Kidney glomerular epithelial cell (primary cell): ENCODE measurements around the gene DLL4.

Experiments used
- DNase-seq: peaks from one replicate; lab custom pipeline; 2025; lab: John Stamatoyannopoulos, UW

DLL4 gene

DNA sequence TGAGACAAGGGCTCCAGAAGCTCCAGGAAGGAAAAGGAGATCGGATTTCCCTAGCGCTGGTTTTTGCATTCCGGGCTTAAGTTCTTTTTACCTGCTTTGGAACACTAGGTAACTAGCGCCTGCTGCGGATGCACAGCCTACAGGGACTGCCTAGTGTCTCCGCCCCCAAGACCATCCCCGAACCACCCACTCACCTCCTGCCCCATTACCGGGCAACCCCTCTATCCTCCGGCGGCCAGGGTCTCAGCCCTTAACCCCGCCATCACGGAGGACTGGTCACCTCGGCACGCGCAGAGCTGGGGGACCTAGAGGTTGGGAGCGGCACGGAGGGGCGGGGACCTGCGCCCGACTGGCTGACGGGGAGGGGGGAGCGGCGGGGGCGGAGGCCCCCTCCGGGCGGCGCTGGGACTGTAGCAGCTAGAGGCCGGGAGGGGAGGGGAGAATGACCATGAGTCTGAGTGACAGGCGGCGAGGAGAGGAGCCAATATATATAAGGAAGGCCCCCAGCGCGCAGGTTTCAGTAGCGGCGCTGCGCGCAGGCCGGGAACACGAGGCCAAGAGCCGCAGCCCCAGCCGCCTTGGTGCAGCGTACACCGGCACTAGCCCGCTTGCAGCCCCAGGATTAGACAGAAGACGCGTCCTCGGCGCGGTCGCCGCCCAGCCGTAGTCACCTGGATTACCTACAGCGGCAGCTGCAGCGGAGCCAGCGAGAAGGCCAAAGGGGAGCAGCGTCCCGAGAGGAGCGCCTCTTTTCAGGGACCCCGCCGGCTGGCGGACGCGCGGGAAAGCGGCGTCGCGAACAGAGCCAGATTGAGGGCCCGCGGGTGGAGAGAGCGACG, at the start of gene DLL4:
Gene DLL4 (plus strand): TSS at position 520 of the 839 bp plus-strand sequence. CDS start 329 bp downstream, outside the sequence.
- no peak for DNase-seq

DNA sequence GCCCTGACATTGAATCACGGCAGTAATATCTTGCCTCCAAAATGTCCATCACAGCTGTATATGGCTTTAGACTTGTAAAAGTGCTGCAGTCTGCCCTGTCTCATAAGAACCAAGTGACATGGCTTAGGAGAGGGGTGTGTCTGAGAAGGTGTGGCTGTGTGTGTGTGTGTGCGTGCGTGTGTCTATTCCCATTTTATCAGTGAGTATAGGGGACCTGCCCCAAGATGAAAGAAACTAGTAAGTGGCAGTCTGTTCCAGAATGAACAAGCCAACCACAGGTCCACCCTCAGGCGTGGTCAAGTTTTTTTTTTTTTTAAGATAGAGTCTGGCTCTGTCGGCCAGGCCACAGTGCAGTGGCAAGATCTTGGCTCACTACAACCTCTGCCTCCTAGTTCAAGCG, 49.5 kb upstream of the DLL4 start:
- no peak for DNase-seq

DNA sequence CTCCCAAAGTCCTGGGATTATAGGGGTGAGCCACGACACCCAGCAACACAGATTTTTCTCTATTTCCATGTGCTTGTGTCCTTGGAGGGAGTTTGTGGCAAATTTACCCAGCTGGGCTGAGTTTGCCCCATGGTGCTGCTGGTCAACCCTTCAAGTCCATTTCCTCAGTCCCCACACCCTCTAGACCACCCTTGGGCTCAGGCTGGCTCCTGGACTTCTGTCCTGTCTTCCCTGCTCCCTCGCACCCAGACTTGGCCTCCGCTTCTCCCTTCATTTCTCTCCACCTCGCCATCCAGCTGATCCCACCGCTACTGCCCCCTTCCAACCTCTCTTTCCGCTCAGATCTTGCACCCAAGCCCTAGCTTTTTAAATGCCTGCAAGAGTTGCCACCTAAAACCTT, 47.8 kb upstream of the DLL4 start:
- DNase-seq = no peak

DNA sequence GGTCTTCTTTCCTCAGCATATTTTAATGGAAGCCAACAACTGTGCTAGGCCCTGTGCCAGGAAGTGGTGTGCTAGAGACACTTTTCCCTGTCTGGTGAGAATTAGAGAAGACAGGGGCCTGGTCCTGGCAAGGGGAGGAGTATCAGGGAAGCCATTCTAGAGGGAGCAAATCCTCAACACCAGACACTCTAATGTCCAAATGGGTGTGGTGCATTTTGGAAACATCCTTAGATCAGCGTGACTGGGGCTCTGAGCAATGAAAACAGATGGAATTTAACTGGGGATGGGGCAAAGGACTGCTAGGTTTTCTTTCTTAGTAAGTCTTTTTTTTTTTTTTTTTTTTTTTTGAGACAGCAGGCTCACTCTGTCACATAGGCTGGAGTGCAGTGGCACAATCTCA, 42.6 kb upstream of the DLL4 start:
- no peak for DNase-seq

DNA sequence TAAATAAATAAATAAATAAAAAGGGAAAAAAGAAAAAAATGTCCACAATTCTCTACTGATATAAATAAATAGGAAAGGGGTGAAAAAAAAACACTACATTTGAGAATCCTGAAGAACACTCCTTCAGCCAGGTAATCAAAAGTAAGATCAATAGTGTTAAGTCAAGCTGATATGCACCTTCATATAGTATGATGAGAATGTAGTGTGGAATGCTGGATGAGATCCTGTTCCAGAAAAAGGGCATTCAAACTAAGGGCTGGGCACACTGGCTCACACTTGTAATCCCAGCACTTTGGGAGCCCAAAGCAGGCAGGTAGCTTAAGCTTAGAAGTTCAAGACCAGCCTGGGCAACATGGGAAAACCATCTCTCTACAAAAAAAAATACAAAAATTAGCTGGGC, 40.0 kb upstream of the DLL4 start:
- no peak for DNase-seq

GRCh38 chr15:40891138-40891537, 38.0 kb upstream of the DLL4 start:
- DNase-seq = no peak

DNA sequence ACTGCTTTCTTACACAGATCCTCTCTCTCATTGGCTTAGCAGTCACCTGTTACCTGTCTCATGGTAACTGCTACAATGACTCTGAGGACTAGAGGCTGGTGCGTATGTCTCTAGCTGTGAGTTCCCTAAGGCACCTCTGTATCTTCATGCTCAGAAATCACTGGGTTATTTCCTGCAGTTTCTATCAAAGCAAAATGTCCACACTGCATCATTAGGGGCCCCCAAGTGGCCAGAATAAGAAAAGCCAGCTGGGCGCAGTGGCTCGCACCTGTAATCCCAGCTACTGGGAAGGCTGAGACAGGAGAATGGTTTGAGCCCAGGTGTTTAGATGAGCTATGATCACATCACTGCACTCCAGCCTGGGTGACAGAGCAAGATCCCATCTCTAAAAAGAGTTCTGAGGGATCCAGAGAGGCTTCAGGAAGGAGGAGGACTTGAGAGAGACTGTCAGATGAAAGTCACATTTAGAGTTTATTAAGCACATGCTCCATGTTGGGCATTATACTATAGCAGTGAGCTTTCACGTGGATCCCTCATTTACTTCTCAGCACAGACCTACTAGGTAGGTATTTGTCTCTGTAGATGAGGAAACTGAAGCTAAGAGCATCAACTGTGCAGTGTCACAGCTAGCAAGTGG, 37.2 kb upstream of the DLL4 start:
- peak; percentile 63 for DNase-seq

DNA sequence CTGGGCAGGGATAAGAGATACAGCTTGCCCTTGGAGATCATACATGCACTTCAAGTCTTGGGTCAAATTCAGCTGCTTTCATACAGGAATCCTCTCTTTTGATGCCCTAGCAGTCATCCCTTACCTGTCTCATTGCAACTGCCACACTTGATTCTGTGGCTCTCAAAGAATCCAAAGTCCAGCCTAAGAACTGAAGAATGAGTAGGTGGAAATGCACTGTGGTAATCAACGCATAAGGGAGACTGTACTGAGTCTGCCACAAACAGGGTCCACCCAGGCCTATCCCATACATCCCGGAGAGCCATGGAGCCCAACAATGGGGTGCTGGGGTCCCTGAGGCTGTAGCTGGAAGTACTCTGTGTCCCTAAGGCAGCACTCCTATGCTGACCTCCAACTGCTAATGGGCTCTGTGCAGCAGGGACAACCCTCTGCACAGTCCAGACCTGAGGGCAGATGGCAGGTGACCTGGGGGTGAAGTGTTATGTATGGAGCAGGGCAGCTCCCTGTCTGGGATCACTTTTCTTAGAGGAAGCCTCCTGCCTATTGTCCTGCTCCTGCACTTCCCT, 36.6 kb upstream of the DLL4 start:
- DNase-seq = no peak

DNA sequence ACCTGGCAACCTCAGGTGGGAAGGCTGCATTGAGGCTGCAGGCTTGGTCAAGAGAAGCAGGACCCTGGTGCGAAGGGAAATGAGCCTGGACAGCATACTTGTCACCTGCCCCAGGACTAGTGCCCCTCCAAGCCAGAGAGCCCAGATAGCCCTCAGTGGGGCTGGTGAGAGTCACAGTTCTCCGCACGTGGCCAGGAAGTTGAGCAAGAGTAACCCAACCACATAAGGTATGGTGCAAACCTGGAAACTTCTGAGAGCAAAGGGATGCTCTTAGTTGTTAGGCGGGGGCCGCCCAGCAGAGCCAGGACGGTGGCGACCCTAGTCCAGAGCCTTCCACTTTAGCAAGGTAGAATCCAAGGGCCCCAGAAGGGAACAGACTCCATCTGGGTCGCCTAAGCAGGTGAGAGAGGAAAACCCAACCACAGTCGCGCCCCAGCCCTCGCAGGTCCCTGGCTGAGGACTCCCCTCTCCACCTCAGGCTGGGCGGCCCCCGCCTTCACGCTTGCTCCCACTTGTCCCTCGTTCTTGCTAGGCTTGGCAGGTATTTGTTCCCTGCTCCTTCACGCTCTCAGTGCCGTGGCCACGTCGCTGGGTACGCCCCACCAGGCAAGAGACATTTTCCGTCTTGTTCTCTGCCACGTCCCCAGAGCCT, 36.0 kb upstream of the DLL4 start:
- no peak for DNase-seq

DNA sequence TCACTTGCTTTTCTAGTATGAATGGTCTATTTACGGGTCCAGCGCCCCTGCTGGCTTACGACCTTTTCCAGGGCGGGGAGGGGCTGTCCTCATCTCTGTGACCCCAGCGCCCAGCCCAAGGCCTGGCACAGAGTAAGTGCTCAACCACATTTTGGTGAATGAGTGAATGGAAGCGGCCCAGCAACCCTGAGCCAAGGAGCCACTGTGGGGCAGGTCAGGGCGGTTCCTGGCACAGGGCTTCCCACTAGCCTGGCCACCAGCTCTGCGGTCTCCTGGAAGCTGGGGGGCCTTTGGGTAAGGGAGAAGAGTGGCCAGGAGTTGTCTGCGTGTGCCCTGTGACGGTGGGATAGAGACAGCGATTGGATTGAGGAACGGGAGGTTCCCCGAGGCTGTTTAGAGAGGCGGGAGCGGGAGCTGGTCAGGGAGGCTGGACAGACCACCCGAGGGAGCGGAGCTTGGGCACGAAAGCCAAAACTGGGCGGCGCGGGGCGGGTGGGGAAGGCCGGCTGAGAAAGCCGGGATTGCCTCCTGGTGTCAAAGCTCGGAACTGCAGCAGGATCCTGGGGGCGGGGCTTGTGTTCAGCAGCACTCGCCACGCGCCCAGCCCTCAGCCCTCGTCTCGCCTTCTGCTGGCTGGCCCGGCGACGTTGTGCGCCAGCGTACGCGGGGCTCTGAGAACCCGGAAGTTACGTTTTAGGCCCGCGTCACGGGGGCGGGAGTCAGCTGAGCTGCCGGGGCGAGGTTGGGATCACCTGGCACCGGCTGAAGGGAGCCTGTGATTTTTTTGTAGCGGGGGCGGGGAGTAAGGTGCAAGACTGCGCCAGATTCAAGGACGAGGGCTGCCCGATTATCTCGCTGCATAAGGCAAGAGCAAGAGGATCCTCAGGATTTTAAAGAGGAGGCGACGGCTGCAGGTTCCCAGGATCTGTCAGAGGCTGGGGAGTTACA, 35.1 kb upstream of the DLL4 start, which contains the start of gene VPS18:
Gene VPS18 (plus strand): TSS at position 718 of the 948 bp plus-strand sequence. CDS start 319 bp downstream, outside the sequence.
- DNase-seq = peak; percentile 98

GRCh38 chr15:40894681-40895448, 34.3 kb upstream of the DLL4 start:
- DNase-seq = peak; percentile 58

DNA sequence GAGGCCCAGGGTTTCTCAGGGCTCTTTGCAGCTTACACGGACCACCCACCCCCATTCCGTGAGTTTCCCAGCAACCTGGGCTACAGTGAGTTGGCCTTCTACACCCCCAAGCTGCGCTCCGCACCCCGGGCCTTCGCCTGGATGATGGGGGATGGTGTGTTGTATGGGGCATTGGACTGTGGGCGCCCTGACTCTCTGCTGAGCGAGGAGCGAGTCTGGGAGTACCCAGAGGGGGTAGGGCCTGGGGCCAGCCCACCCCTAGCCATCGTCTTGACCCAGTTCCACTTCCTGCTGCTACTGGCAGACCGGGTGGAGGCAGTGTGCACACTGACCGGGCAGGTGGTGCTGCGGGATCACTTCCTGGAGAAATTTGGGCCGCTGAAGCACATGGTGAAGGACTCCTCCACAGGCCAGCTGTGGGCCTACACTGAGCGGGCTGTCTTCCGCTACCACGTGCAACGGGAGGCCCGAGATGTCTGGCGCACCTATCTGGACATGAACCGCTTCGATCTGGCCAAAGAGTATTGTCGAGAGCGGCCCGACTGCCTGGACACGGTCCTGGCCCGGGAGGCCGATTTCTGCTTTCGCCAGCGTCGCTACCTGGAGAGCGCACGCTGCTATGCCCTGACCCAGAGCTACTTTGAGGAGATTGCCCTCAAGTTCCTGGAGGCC, 29.5 kb upstream of the DLL4 start:
- no peak for DNase-seq

- DNase-seq = no peak
These were observed 28.7 kb upstream of the DLL4 start for GRCh38 chr15:40900256-40901052.

- DNase-seq = no peak
These were observed 28.1 kb upstream of the DLL4 start for GRCh38 chr15:40901053-40901443.

- DNase-seq = no peak
These were observed 26.3 kb upstream of the DLL4 start for GRCh38 chr15:40902605-40903561.

DNA sequence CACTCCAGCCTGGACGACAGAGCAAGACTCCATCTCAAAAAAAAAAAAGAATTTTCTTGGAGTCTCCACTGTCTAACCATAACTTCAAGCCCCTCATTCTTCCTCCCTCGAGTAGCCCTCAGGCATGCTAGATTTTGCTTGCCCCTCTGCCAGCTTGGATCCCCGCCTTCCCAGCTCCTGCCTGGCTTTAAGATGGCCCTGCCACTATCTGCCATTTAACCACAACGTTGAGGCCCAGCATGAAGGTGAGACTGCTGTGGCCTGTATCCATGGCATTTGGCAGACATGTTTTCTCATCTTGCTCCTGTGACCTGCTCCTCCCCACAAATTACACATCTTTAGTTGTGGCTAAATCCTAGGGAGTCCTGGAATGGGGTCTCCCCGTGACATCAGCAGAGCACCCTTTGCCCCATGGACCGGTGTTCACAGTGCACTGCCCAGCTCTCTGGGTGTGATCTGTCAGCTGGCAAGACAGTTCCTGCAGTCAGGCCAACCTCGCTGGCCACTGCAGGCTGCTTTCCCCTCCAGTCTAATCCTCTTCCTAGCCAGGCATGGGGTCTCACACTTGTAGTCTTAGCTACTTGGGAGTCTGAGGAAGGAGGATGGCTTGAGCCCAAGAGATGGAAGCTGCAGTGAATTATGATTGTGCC, 24.5 kb upstream of the DLL4 start:
- no peak for DNase-seq
